Peyer's patch (tissue), 4 donors: Measurements from ENCODE around the gene TXNRD2.

Experiments
- CTCF ChIP-seq, 6 experiments: fragments of 450-650 bp in 4 of 6; fragments of 200-600 bp in 2 of 6; sonication (generic) in 1 of 6; IDR thresholded peaks; one replicate each; pipeline ENCODE4 v1.5.1; 2017 to 2019; ENCODE audit warnings: antibody characterized with exemption in 6 of 6, mild to moderate bottlenecking in 3 of 6, moderate library complexity in 1 of 6
- POLR2A ChIP-seq, 2 donors: fragments of 450-650 bp; IDR thresholded peaks; one replicate each; pipeline ENCODE4 v1.5.1; 2017; ENCODE audit warnings: antibody characterized with exemption in 2 of 2, mild to moderate bottlenecking in 2 of 2, moderate library complexity in 2 of 2

GRCh38 chr22:19966908-19967750 lies 25.5 kb upstream of the TXNRD2 start:
- TF ChIP-seq CTCF (IDR thresholded peaks at IDR 0.05) (no peak), POLR2A (IDR thresholded peaks at IDR 0.05) (no peak)
